ENCODE results near the gene INF2.

Gene INF2

GRCh38 chr14:104755621-104756020, 66.2 kb downstream of the INF2 start:
- no peak for DNase-seq

GRCh38 chr14:104756477-104757237, 67.2 kb downstream of the INF2 start:
- DNase-seq: no peak

- no peak for DNase-seq
Observed at GRCh38 chr14:104757238-104757585, 67.8 kb downstream of the INF2 start.

GRCh38 chr14:104757681-104758392, 68.4 kb downstream of the INF2 start:
- no peak for DNase-seq

GRCh38 chr14:104758981-104759969, 69.9 kb downstream of the INF2 start:
- DNase-seq: no peak

GRCh38 chr14:104765517-104765916, 76.1 kb downstream of the INF2 start:
- DNase-seq: no peak

GRCh38 chr14:104766256-104766862, 76.9 kb downstream of the INF2 start:
- no peak for DNase-seq

GRCh38 chr14:104766863-104767633, 77.6 kb downstream of the INF2 start:
- DNase-seq: no peak

GRCh38 chr14:104767634-104767918, 78.2 kb downstream of the INF2 start:
- DNase-seq: no peak

- DNase-seq: no peak
Observed at GRCh38 chr14:104768437-104769323, 79.3 kb downstream of the INF2 start.

GRCh38 chr14:104769324-104770071, 80.1 kb downstream of the INF2 start:
- no peak for DNase-seq

GRCh38 chr14:104770072-104770579, 80.7 kb downstream of the INF2 start:
- DNase-seq: no peak

GRCh38 chr14:104770851-104771272, 81.4 kb downstream of the INF2 start:
- DNase-seq: no peak

GRCh38 chr14:104771374-104771773, 82.0 kb downstream of the INF2 start:
- no peak for DNase-seq
